ENCODE measurements around the gene SMIM12.

GRCh38 chr1:34824817-34825454 lies 34.6 kb downstream of the SMIM12 start:
- no peak for TF ChIP-seq CTCF (IDR thresholded peaks at IDR 0.05)
- no peak for TF ChIP-seq ZFX (IDR thresholded peaks at IDR 0.05; ENCODE audit: borderline replicate concordance)

Measured in 22Rv1 (cell line).